Naive thymus-derived CD4-positive, alpha-beta T cell (primary cell): ENCODE results near the gene MTF1. TPM values are rescaled to one million over a fixed set of nuclear protein-coding genes. Genes with fewer than 3 reads are reported as not detected.

ENCODE experiments used
- ATAC-seq: fragments of 150-1000 bp; cut with Tn5 transposase; 2 replicates; pipeline ENCODE4 v1.10.0; 2021; ENCODE audit warnings: mild to moderate bottlenecking, moderate library complexity
- CTCF ChIA-PET: fragments of 350-600 bp; sonication (Branson Sonifier 250); formaldehyde crosslinking; loops from one replicate; lab custom pipeline; 2021; ENCODE audit warnings: antibody characterized with exemption; lab: Charles Lee
- POLR2A ChIA-PET: fragments of 350-600 bp; sonication (Branson Sonifier 250); formaldehyde crosslinking; loops from one replicate; lab custom pipeline; 2021; ENCODE audit warnings: antibody characterized with exemption, inconsistent platforms; lab: Charles Lee
- DNase-seq, 9 donors: peaks; one replicate each; pipeline versions ENCODE4 v3.0.0 to v3.0.0-alpha.2; 2020 to 2022; ENCODE audit warnings: mixed read lengths in 1 of 9
- H3K27ac ChIP-seq: one replicate; pipeline ENCODE4 v1.7.0; 2013; ENCODE audit warnings: mild to moderate bottlenecking, low read depth, low read length, moderate library complexity
- H3K27me3 ChIP-seq, 2 donors: one replicate each; pipeline ENCODE4 v1.7.0; 2013; ENCODE audit warnings: low read length in 2 of 2, mild to moderate bottlenecking in 2 of 2, moderate library complexity in 2 of 2; ENCODE audit not compliant: control insufficient read depth in 2 of 2, insufficient read depth in 2 of 2
- H3K36me3 ChIP-seq, 3 experiments: 1 replicate in 2 of 3; 2 replicates in 1 of 3; pipeline ENCODE4 v1.7.0; 2013; ENCODE audit warnings: low read length in 3 of 3, mild to moderate bottlenecking in 3 of 3, moderate library complexity in 1 of 3; ENCODE audit not compliant: insufficient read depth in 3 of 3, control insufficient read depth in 2 of 3
- H3K4me1 ChIP-seq, 2 donors: one replicate each; pipeline ENCODE4 v1.7.0; 2013; ENCODE audit warnings: low read length in 2 of 2, mild to moderate bottlenecking in 2 of 2, moderate library complexity in 1 of 2; ENCODE audit not compliant: control insufficient read depth in 2 of 2, insufficient read depth in 2 of 2
- H3K4me3 ChIP-seq: 2 replicates; pipeline ENCODE4 v1.7.0; 2013; ENCODE audit warnings: mild to moderate bottlenecking, low read length
- H3K9me3 ChIP-seq, 3 experiments: 1 replicate in 2 of 3; 2 replicates in 1 of 3; pipeline ENCODE4 v1.7.0; 2013; ENCODE audit warnings: low read length in 3 of 3; ENCODE audit not compliant: control insufficient read depth in 2 of 3
- H3K27ac Mint-ChIP-seq, 9 donors: one replicate each; pipeline ENCODE4 v1.8.0; 2020 to 2022; ENCODE audit warnings: mixed read lengths in 9 of 9, mild to moderate bottlenecking in 8 of 9, moderate library complexity in 5 of 9, inconsistent platforms in 2 of 9
- H3K27me3 Mint-ChIP-seq, 5 donors: one replicate each; pipeline ENCODE4 v1.8.0; 2021 to 2022; ENCODE audit warnings: mixed read lengths in 5 of 5, mild to moderate bottlenecking in 1 of 5
- H3K36me3 Mint-ChIP-seq, 5 donors: one replicate each; pipeline ENCODE4 v1.8.0; 2020 to 2022; ENCODE audit warnings: mixed read lengths in 5 of 5, mild to moderate bottlenecking in 3 of 5, inconsistent platforms in 1 of 5
- H3K4me1 Mint-ChIP-seq, 7 donors: one replicate each; pipeline ENCODE4 v1.8.0; 2020 to 2022; ENCODE audit warnings: mixed read lengths in 7 of 7, mild to moderate bottlenecking in 3 of 7, inconsistent platforms in 1 of 7
- H3K4me3 Mint-ChIP-seq, 10 donors: one replicate each; pipeline ENCODE4 v1.8.0; 2020 to 2022; ENCODE audit warnings: mild to moderate bottlenecking in 10 of 10, mixed read lengths in 10 of 10, moderate library complexity in 6 of 10, inconsistent platforms in 2 of 10
- H3K9me3 Mint-ChIP-seq, 11 donors: one replicate each; pipeline ENCODE4 v1.8.0; 2020 to 2022; ENCODE audit warnings: mixed read lengths in 11 of 11, mild to moderate bottlenecking in 4 of 11, inconsistent platforms in 1 of 11, moderate library complexity in 1 of 11
- intact Hi-C, 2 donors: fragments of 100-400 bp; cut with micrococcal nuclease; formaldehyde crosslinking; loops; one replicate each; pipeline ENCODE4 v1.15.1; 2023
- polyA plus RNA-seq, 2 donors: library from polyadenylated mRNA; unstranded; fragments of 300-500 nt; fragmentation: Illumina TruSeq; gene quantifications; one replicate each; pipeline ENCODE4 v1.2.3, GENCODE V29; 2021
- total RNA-seq, 6 experiments: library from RNA in 5 of 6; stranded (reverse) in 5 of 6; gene quantifications; 1 replicate in 5 of 6; 2 replicates in 1 of 6; pipeline ENCODE4 v1.2.3 and lab custom pipeline; 2021 to 2026

MTF1 gene
- total and polyA plus RNA-seq, 7 experiments from 2014 or later, result 22.9 to 45.2 (median 27.1) TPM

- H3K36me3 ChIP-seq, result peaks cover 0 to 42% (median 2%) of the 10 kb centered on the region in 3 experiments
- DNase-seq (no peak), ATAC-seq (no peak)
- Mint-ChIP-seq H3K4me3 (peak overlapping the region in 1 of 10 donors; percentile 26), H3K36me3 (peaks cover 3 to 18% (median 14%) of the 10 kb centered on the region in 5 donors), H3K4me1 (peaks cover 9 to 22% (median 18%) of the 10 kb centered on the region in 7 donors), H3K27me3 (no peaks in the 10 kb centered on the region), H3K27ac (peak overlapping the region in 3 of 9 donors; percentile 39 to 60 (median 54)), H3K9me3 (no peaks in the 10 kb centered on the region)
- no peak overlapping the region for H3K4me3 ChIP-seq
- H3K9me3 ChIP-seq, result no peaks in the 10 kb centered on the region
- POLR2A ChIA-PET, result no interaction called here
- no peak overlapping the region for H3K27ac ChIP-seq
- peaks cover 12 to 16% of the 10 kb centered on the region in 2 donors for H3K4me1 ChIP-seq
- CTCF ChIA-PET, result interaction anchor here (0.7 kb wide), 1 partner anchor 21 kb away, joined by 5 read pairs; no protein-coding TSS in a partner anchor
- no peaks in the 10 kb centered on the region for H3K27me3 ChIP-seq
- intact Hi-C loops, result loop anchor here in 1 of 2 donors (5.0 kb wide), 1 partner anchor 130 kb away; the partner anchor contains the start of gene SF3A3
Observed at GRCh38 chr1:37862330-37862729, 2.9 kb upstream of the MTF1 start.

DNA sequence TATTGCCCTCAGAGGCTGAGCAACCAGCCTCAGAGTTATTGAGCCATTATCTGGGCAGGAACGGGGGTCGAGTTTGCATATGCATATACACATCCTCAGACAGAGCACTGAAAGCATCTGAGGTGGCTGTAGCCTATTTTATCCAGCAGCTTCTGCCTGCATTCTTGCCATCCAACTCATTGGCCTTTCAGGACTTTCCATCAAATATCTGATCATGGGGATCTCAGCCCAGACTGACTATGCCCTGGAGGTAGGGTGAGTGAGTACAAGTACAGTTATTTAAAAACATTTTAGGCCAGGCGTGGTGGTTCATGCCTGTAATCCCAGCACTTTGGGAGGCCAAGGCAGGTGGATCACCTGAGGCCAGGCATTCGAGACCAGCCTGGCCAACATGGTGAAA lies 1.8 kb upstream of the MTF1 start:
- Mint-ChIP-seq H3K4me3 (peak overlapping the region in 3 of 10 donors; percentile 16 to 89 (median 58)), H3K27me3 (no peaks in the 10 kb centered on the region), H3K27ac (no peak overlapping the region), H3K36me3 (peaks cover 7 to 19% (median 15%) of the 10 kb centered on the region in 5 donors), H3K4me1 (peaks cover 18 to 31% (median 26%) of the 10 kb centered on the region in 7 donors), H3K9me3 (no peaks in the 10 kb centered on the region)
- CTCF ChIA-PET, result no interaction called here
- no peak overlapping the region for H3K4me3 ChIP-seq
- no peak overlapping the region for H3K27ac ChIP-seq
- DNase-seq, result no peak
- no peak for ATAC-seq
- H3K9me3 ChIP-seq, result no peaks in the 10 kb centered on the region
- intact Hi-C loops, result loop anchor here in 1 of 2 donors (5.0 kb wide), 1 partner anchor 131 kb away; the partner anchor contains the start of gene SF3A3
- no peaks in the 10 kb centered on the region for H3K27me3 ChIP-seq
- H3K4me1 ChIP-seq, result peaks cover 12 to 19% of the 10 kb centered on the region in 2 donors
- peaks cover 0 to 42% (median 7%) of the 10 kb centered on the region in 3 experiments for H3K36me3 ChIP-seq
- POLR2A ChIA-PET, result no interaction called here

DNA sequence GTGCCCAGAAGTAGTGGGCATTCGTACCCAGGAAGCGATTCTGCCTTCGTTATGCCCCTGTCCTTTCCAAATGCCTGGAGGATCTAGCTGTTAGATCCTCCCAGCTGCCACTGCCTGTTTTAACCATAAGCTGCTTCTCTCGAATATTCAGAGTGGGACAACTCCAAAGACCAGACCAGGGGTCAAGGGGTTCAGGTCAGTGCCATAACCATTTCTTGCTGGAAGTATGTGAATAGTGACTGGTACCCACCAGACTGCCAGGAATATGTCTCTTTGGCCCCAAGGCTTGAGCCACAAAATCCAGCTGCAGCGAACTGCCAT lies 914 bp upstream of the MTF1 start:
- Mint-ChIP-seq H3K27ac (peak overlapping the region; percentile 90 to 99 (median 95)), H3K36me3 (peaks cover 6 to 17% (median 14%) of the 10 kb centered on the region in 5 donors), H3K27me3 (no peaks in the 10 kb centered on the region), H3K4me1 (peaks cover 20 to 33% (median 27%) of the 10 kb centered on the region in 7 donors), H3K4me3 (peak overlapping the region; percentile 89 to 100 (median 96)), H3K9me3 (no peaks in the 10 kb centered on the region)
- Histone ChIP-seq H3K4me3 (peak overlapping the region; percentile 94), H3K36me3 (peaks cover 0 to 35% (median 7%) of the 10 kb centered on the region in 3 experiments), H3K27ac (peak overlapping the region; percentile 89), H3K4me1 (peaks cover 12 to 19% of the 10 kb centered on the region in 2 donors), H3K27me3 (no peaks in the 10 kb centered on the region), H3K9me3 (no peaks in the 10 kb centered on the region)
- POLR2A ChIA-PET, result interaction anchor here (0.6 to 2.4 kb wide), 5 partner anchors 12 to 265 kb away, joined by 3 to 21 read pairs (median 4); partner anchors contain the start of genes C1orf122, GNL2 and YRDC
- no peak for DNase-seq
- no peak for ATAC-seq
- intact Hi-C loops, result loop anchor here (1.0 to 5.0 kb wide), 4 partner anchors 49 to 346 kb away; partner anchors contain the start of genes MEAF6 (in 1 of the 2) and SF3A3 (in 1 of the 2)
- CTCF ChIA-PET, result interaction anchor here (0.7 to 1.7 kb wide), 6 partner anchors 9 to 132 kb away, joined by 3 to 9 read pairs (median 4); no protein-coding TSS in a partner anchor

GRCh38 chr1:37858931-37859506 lies 373 bp downstream of the MTF1 start:
- Mint-ChIP-seq H3K36me3 (peaks cover 7 to 11% (median 10%) of the 10 kb centered on the region in 5 donors), H3K4me3 (peak overlapping the region; percentile 89 to 100 (median 96)), H3K27me3 (no peaks in the 10 kb centered on the region), H3K9me3 (no peaks in the 10 kb centered on the region), H3K27ac (peak overlapping the region; percentile 90 to 98 (median 94)), H3K4me1 (peaks cover 32 to 46% (median 39%) of the 10 kb centered on the region in 7 donors)
- peak overlapping the region; percentile 89 for H3K27ac ChIP-seq
- H3K27me3 ChIP-seq, result no peaks in the 10 kb centered on the region
- ChIA-PET CTCF (interaction anchor here (0.8 to 1.7 kb wide), 4 partner anchors 8 to 263 kb away, joined by 3 to 9 read pairs (median 3); partner anchors contain the start of gene GNL2), POLR2A (interaction anchor here (0.6 to 2.4 kb wide), 9 partner anchors 9 to 380 kb away, joined by 3 to 21 read pairs (median 4); partner anchors contain the start of genes C1orf122 and YRDC)
- H3K9me3 ChIP-seq, result no peaks in the 10 kb centered on the region
- peaks cover 12 to 19% of the 10 kb centered on the region in 2 donors for H3K4me1 ChIP-seq
- peak overlapping the region; percentile 94 for H3K4me3 ChIP-seq
- peaks cover 0 to 22% (median 7%) of the 10 kb centered on the region in 3 experiments for H3K36me3 ChIP-seq
- ATAC-seq (no peak), DNase-seq (peak in 1 of 9 donors; percentile 9)
- intact Hi-C loops, result loop anchor here (1.0 to 2.0 kb wide), 9 partner anchors 51 to 1000 kb away; partner anchors contain the start of genes CDCA8 (in 2 of the 2), YRDC (in 2 of the 2), GNL2 (in 1 of the 2) and RRAGC (in 1 of the 2)

- Mint-ChIP-seq H3K36me3 (peaks cover 7 to 18% (median 16%) of the 10 kb centered on the region in 5 donors), H3K4me3 (peak overlapping the region in 1 of 10 donors; percentile 17), H3K9me3 (no peaks in the 10 kb centered on the region), H3K27me3 (no peaks in the 10 kb centered on the region), H3K27ac (peak overlapping the region in 1 of 9 donors; percentile 28), H3K4me1 (peaks cover 34 to 61% (median 52%) of the 10 kb centered on the region in 7 donors)
- intact Hi-C loops, result no loop called here
- ATAC-seq, result no peak
- Histone ChIP-seq H3K4me1 (peaks cover 26 to 35% of the 10 kb centered on the region in 2 donors), H3K36me3 (peaks cover 0 to 12% (median 7%) of the 10 kb centered on the region in 3 experiments), H3K4me3 (no peak overlapping the region), H3K27me3 (no peaks in the 10 kb centered on the region), H3K27ac (no peak overlapping the region), H3K9me3 (no peaks in the 10 kb centered on the region)
- POLR2A ChIA-PET, result no interaction called here
- CTCF ChIA-PET, result interaction anchor here (0.9 kb wide), 1 partner anchor 47 kb away, joined by 3 read pairs; the partner anchor contains the start of genes C1orf122 and YRDC
- no peak for DNase-seq
Observed at GRCh38 chr1:37854406-37854805, 5.0 kb downstream of the MTF1 start.

GRCh38 chr1:37853157-37853556 lies 6.2 kb downstream of the MTF1 start:
- peaks cover 17 to 26% of the 10 kb centered on the region in 2 donors for H3K4me1 ChIP-seq
- H3K4me1 Mint-ChIP-seq, result peaks cover 32 to 61% (median 55%) of the 10 kb centered on the region in 7 donors

More at GRCh38 chr1:37853157-37853556, 6.2 kb downstream of the MTF1 start:
- ChIA-PET POLR2A (no interaction called here), CTCF (no interaction called here)
- Mint-ChIP-seq H3K27me3 (no peaks in the 10 kb centered on the region), H3K27ac (peak overlapping the region in 8 of 9 donors; percentile 2 to 71 (median 59)), H3K4me3 (peak overlapping the region in 4 of 10 donors; percentile 3 to 47 (median 34)), H3K9me3 (no peaks in the 10 kb centered on the region), H3K36me3 (peaks cover 7 to 20% (median 17%) of the 10 kb centered on the region in 5 donors)
- ATAC-seq (no peak), DNase-seq (no peak)
- Histone ChIP-seq H3K9me3 (no peaks in the 10 kb centered on the region), H3K36me3 (peaks cover 0 to 12% (median 7%) of the 10 kb centered on the region in 3 experiments), H3K27ac (no peak overlapping the region), H3K4me3 (no peak overlapping the region), H3K27me3 (no peaks in the 10 kb centered on the region)
- intact Hi-C loops, result no loop called here
